HG03097 (cell line): ENCODE results near the gene TMOD1.

Source experiments
- ATAC-seq: cut with Tn5 transposase; IDR thresholded peaks from one replicate; pipeline ENCODE4 v1.9.1; 2021; ENCODE audit not compliant: unreplicated experiment, low FRiP score

TMOD1 gene

DNA sequence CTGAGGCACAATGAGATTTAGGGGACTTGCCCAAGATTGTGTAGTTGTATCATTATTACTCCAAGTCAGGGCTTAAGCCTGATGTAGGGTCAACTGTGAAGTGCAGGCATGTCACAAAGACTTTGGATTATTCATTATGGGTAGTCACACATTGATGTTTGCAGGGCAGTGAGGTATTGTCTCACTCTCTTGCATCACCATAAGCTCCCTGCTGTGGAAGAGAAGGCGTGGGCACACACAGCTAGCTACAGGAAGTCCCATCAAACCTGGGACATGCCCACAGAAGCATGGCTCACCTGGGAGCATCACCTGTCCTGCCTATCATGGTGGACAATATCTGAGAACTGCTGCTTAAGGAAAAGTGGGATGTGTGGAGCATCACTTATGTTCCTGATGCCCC lies 42.1 kb downstream of the TMOD1 start:
- ATAC-seq, result no peak

DNA sequence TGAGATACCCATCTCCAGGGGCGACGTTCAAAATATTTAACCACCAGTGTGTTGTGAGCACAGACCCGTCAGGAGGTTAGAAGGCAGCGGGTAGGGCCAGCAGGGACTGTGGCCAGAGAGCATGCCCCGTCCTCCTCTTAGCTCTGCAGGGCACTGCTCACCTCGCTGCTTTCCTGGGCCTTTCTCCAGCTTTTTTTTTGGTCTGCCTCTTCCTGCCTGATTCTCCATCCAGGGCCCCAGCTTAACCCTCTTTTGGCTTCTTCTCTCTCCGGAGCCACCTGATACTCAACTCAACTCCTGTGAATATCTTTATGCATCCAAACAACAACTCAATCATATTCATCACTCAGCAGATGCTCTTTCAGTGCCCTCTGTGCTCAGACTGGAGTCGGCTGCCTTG lies 44.0 kb downstream of the TMOD1 start:
- ATAC-seq, result no peak

DNA sequence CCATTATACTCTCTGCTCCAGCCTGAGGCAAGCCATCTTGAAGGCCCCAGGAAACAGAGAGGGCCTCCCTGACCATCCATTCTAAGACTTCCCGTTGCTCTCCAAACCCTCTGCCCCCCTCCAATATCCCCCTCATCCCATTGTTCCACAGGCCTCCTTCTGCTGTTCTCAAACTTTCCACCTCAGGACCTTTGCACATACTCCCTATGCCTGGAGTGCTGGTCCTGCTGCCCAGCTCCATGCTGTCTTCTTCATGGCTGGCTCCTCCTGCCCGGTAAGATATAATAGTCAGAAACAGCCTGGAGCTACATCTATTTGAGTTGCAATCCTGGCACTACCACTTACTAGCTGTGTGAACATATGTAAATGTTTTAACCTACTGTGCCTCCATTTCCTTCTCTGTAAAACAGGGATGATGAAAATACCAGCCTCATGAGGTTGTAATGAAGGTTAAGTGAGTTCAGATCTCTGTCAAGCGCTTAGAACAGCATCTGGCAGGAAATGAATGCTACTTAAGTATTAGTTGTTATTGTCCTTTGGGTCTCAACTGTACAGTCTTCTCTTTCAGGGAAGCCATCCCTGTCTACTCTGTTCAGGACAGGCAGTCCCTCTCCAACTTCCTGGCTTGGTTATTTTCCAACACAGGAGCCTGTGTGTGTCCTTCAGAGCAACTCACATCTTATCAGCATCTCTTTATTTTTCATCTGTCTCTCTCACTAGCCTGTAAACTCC lies 45.8 kb downstream of the TMOD1 start:
- ATAC-seq, result no peak

DNA sequence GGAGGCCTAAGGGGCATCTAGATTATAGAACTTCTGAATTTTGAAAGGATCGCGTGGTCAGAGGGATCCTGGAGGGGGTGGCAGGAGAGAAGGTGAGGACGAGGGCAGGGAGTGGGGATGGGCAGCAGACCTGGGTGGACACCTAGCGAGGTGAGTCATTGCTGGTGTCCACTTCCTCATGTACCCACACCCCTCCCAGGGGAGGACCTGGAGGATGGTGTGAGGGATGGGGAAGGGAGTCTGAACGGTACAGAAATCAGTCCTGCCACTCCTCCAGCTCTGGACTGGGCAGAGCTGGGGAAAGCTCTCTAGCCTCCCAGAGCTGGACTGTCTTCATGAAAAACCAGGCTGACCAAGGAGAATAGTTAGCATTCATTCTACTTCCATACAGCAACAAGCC lies 46.9 kb downstream of the TMOD1 start:
- ATAC-seq, result no peak

DNA sequence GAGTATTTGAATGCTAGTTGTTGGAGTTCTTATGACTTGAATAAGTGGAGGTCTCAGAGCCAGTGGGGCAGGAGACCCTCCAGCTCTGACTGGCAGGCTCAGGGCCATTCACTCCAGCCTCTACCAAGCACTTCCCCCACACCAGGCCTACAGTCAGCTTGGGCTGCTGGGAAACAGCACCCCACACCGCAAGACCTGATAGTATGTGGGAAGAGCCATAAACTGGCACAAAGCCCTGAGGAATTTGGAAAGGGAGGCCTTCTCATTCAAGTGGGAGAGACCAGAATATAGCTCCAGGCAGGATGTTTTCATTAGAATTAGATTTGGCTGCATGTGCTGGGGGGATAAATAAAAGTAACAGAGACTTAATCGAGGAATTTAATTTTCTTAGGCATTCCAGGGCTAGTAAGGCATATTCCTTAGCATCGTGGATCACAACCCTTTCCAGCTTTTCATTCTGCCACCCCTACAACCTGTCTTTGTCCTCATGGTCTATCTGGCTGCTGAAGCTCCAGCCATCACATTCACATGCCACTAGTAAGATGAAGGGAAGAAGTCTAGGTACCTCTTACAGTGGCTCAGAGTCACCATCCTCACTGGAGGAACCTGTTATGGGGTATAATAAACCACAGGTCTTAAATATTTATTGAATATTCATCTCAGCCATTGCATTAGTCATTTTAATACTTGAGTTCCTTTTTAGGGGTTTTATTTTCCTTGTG lies 47.5 kb downstream of the TMOD1 start:
- ATAC-seq, result no peak

DNA sequence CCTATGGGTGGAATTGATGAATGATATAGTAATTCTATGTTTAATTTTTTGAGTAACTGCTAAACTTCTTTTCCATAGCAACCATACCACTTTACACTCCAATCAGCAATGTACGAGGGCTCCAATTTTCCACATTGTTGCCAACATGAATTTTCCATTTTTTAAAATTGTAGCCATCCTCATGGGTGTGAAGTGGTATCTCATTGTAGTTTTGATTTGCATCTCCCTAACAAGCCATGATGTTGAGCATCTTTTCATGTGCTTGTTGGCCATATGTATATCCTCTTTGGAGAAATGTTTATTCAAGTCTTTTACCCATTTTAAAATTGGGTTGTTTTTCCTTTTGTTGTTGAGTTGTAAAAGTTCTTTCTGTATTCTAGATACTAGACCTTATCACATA lies 48.9 kb downstream of the TMOD1 start:
- no peak for ATAC-seq

DNA sequence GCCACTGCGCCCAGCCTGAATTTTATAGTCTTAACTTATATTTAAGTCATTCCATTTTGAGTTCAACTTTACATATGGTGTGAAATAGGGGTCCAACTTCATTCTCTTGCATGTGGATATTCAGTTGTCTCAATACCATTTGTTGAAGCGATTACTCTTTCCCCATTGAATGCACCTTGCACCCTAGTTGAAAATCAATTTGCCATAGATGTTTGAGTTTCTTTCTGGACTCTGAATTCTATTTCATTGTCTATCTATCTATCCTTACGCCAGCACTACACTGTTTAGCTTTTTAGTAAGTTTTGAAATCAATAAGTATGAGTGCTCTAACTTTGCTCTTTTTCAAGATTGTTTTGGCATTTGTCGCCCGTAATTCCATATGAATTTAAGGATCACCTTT lies 49.8 kb downstream of the TMOD1 start:
- no peak for ATAC-seq

DNA sequence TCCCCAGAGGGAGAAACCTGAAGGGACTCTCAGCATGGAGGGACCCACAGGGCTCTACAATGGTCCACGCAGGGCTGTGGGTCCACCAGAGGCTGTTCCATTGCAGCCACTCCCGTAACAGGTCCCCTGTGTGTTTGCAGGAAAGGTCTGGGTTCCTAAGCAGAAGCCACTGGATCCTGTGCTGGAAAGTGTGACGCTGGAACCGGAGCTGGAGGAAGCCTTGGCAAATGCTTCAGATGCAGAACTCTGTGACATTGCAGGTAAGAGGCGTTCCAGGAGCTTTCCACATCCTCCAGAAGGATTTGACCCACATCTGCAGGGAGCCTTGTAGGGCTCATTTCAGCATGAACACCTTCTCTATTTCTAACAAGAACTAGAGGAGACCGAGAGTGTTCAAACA lies 51.7 kb downstream of the TMOD1 start:
- ATAC-seq, result no peak

DNA sequence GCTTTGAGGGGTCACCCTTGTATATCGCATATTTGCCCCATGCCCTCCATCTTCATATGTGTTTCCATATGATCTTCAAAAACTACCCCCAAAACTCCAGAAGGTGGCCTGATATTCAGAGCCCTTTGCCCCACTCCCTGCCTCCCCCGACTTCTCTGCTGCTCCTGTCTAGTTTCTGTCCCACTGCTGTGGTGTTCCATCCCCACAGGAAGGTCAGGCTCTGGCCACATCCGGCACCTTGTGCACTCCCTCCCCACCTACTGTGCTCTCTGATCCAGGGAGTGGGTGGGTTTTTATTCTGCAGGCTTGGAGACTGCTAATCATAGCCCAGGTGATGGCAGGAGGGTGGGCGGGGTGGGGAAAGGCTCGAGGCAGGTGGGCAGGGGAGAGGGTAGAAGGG lies 52.4 kb downstream of the TMOD1 start:
- no peak for ATAC-seq

DNA sequence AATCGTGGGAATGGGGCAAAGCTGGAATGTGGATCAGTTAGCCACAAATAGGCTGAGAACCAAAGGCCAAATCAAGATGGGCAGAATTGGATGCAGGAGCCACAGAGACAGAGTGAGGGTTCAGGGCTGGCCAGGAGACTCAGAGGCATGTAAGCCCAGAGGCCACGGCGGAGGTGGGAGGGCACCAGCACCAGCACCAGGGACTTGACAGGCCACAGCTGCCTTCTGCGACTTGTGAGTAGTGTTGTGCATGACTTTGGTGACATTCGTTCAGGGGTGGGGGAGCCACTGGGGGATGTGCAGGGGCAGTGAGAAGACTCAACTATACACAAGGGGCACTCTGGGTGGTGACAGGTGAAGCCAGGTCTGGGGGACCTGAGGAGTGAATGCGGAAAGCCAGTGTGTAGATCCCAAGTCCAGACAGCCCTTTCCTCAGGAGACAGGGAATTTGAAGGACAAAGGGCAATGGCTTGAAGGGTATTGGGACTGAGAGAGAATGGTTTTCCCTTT lies 53.2 kb downstream of the TMOD1 start:
- ATAC-seq, result no peak

DNA sequence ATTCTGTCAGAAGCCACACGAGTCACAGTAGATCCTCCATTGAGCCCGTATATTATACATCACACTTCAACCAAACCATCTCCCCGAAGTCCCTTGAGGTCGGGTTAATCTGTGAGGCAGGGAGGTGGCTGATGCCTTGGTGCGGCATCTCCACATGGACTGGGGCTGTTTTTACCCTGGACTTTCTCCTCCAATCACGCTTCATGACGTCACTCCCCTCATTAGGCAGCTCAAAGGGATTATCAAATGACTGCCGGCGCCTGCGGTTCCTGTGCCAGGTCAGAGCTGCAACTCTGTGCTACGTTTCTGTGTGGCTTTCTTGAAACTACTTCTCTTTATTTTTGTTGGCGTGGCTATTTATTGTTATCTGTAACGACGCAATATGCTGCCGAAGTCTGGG lies 53.7 kb downstream of the TMOD1 start:
- no peak for ATAC-seq

DNA sequence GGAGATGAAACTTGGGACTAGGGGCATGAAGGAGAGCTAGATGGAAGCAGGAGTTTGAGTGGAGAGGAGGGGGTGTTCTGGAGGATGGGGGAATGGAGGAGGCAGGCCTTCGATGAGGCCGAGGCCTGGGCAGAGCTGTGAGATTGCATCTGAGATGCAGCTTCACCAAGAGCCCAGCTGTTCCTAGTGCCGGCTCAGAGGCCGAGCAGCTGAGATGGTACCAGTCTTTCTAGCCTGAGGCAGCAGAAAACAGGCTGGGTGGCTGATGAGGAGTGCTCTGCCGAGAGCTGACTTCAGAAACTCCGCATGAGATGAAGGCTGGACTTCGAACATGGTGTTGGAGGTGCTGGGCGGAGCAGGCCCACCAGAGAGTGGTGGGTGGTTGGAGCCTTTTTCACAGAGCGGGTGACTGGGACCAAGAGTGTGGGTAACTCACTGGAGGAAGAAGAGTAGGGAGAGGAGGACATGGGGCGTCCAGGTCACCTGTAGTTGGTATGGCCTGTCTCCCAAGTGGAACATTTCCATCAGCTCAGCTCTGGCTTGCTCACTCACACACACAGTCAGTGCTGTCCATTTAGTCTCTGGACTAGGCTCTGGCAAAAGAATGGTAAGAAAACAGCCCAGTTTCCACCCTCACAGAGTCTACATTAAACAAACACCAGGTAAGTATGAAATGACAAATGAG lies 54.7 kb downstream of the TMOD1 start:
- ATAC-seq, result no peak

DNA sequence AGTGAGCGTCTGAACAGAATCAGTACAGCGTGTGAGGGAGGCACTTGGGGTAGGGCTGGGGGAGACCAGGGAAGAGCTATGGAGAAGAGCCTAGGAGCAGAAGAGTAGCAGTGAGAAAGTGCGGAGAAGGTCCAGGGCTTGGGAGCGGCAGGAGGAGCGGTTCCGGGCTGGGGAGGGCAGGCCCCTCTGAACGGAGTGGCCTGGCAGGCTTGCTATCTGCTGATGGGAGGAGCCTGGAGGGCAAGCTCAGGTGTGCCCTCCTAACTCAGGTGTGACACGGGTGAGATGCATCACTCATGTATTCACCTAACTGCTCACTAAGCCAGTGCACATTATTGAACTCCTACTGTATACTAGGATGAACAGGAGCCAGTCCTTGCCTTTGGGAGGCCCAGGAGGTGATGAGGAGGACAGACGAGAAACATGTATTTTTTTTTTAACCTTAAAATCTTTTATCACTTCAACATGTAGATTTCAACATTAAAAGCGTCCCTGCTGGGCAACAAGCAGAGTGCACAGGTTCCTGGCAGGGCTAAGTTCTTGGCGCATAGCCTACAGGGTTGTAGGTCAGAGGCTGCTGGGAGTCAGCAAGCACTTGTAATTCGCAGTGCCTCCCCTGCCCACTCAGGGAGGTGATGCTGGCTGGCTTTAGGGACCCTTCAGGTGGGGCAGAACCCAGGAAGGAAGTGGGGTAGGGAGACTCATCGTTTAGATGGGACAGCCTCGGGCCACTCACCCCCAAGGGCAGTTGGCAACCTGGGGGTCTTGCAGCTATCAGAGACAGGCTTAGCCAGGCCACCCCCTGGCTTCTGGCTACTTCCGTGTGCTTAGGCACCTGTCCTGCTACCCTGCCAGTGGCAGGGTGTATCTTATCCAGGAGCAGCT lies 55.5 kb downstream of the TMOD1 start:
- no peak for ATAC-seq

DNA sequence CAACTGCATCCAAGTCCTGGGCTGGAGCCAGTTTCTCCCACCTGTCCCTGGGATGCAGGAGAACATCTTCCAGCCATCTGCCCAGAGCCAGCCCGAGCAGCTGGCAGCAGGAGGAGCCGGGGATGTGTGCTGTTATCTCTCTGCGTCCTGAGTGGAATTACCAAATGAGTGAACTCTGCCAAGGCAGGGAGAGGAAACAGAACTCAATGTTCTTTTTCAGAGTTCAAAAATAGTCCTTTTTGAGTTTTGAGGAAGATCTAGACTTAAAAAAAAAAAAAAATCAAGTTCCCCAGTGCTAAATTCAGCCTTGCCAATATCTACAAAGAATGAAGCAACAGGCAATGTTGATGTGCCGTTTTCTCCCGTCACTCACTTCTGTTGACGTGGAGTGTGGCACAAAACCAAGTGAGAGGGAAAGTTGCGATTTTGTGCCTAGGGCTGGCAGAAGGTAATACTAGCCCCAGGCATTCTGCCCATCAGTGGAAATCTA lies 56.2 kb downstream of the TMOD1 start:
- ATAC-seq, result no peak

DNA sequence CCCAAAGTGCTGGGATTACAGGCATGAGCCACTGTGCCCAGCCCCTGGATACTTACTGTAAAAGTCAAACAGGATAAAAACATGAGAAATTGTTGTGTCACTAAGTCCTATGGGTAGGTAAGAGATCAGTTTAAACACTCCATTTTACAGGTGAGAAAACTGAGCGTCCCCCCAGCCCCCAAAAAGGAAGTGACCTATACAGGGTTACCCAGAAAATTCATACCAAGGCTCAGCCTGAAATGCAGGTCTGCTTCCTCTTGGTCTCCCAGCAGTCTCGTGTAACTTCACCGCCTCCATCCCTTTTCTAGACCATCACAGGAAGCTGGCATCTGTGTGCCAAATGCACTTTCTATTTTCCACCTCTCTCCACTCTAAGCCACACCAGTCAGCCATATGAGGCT lies 57.2 kb downstream of the TMOD1 start:
- ATAC-seq, result no peak

DNA sequence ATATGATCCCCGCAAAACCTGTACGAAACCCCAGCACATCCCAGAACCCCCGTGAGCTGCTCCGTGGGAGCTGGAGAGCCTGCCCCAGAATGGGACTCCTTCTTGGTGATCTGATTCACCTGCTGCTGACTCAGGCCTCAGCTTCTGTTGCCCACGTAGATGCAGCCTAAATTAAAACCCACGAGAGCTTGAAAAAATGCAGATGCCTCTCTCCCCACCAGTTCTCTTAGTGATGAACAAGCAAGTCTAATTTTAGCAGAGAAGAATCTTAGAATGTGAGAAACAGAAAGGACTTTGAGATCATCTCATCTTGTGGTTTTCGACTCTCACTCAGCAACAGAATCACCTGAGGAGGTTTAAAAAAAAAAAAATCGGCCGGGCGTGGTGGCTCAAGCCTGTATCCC lies 57.6 kb downstream of the TMOD1 start:
- no peak for ATAC-seq

DNA sequence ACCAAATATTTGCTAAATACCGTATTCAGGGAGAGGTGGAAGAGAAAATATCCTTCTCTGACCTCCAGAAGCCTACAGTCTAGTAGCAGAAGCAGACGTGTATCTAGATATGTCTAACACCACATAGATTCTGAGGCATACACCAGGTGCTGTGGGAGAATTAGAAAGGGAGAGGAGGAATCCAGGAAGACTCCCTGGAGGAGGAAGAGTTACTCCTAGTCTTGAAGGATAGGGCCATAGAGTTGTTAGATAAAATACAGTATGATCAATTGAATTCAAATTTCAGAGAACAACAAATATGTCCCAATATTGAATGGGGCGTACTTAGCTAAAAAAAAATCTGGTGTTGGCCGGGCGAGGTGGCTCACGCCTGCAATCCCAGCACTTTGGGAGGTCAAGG lies 58.7 kb downstream of the TMOD1 start:
- no peak for ATAC-seq

DNA sequence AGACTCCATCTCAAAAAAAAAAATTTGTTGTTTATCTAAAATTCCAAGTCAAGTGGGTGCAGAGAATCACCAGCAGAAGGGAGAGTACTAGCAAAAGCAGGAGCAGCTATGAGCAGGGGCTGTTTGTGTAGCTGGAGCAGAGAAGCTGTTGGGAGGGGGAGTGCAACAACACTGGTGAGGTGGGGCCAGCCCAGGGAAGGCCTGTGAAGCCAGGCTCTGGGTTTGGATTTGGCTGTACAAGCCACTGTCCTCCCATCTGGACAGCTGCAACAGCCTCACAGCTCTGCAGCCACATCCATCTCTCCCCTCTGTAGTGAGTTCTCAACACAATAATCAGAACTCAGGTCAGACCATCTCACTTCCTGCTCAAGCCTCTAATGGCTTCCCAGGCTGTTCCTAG lies 59.4 kb downstream of the TMOD1 start:
- ATAC-seq, result no peak

DNA sequence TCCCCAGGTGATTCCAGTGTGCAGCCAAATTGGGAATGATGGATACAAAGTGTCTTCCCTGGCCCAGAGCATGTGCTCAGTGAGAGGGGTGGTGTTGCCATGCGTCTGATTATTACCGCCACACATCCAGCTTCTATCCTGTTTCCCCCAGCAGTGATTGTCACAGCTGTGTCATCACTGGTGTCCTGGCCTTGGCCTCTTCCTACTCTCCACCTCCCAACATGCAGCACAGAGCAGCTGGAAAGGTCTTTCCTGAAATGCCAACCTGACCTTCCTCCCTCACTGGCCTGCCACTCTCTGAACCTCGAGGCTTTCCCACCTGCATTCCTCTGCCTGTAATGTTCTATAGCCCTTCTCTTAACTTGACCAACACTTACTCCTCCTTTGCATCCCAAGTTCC lies 60.0 kb downstream of the TMOD1 start:
- ATAC-seq, result no peak

DNA sequence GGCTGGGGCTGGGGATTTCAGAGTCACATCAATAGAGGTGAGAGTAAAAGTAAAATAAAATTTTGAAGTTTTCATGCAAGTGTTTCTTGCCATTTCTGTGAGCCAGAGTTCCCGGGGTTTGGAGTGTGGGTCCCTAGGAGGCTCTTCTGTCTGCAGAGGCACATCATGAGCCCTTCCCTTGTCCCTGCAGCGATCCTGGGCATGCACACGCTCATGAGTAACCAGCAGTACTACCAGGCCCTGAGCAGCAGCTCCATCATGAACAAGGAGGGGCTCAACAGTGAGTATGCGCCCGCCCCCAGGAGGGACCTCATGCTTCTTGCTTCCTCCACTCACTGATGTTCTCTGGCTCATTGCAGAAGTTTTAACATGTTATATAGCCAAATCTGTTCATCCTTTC lies 61.1 kb downstream of the TMOD1 start:
- ATAC-seq, result no peak
